Caco-2 (cell line): ENCODE measurements around the gene LRRC4C. TPM values are rescaled to one million over a fixed set of nuclear protein-coding genes. Genes with fewer than 3 reads are reported as not detected.

ENCODE experiments used
- BruUV-seq: library from RNA; stranded (reverse); fragments of 400-500 nt; replicated peaks from 2 replicates; lab custom pipeline; 2021; lab: Mats Ljungman, UMichigan
- CTCF ChIA-PET: fragments of 300-600 bp; sonication (Branson Sonifier 250); formaldehyde crosslinking; loops from one replicate; lab custom pipeline; 2022; ENCODE audit warnings: antibody characterized with exemption; lab: Charles Lee
- POLR2A ChIA-PET: fragments of 300-600 bp; sonication (Branson Sonifier 250); formaldehyde crosslinking; loops from one replicate; lab custom pipeline; 2022; ENCODE audit warnings: antibody characterized with exemption; lab: Charles Lee
- DNase-seq, 2 experiments: peaks; one replicate each; pipeline versions ENCODE4 v3.0.0 to v3.0.0-alpha.2; 2020 to 2022
- H3K27me3 ChIP-seq: replicated peaks from 2 replicates; pipeline ENCODE4 v1.6.0; 2011; ENCODE audit warnings: low read length; ENCODE audit not compliant: control insufficient read depth, insufficient read depth
- H3K36me3 ChIP-seq: 2 replicates; pipeline ENCODE4 v1.5.1; 2011; ENCODE audit warnings: low read length; ENCODE audit not compliant: control insufficient read depth, insufficient read depth
- H3K4me1 ChIP-seq: fragments of 250-450 bp; sonication (Bioruptor Pico); 2 replicates; pipeline ENCODE4 v1.5.1; 2020; ENCODE audit warnings: mild to moderate bottlenecking
- H3K4me3 ChIP-seq: 2 replicates; pipeline ENCODE4 v1.5.1; 2011; ENCODE audit warnings: low read depth, mild to moderate bottlenecking, control low read depth, low read length
- H3K9me3 ChIP-seq: fragments of 250-450 bp; sonication (Bioruptor Pico); 2 replicates; pipeline ENCODE4 v1.5.1; 2020; ENCODE audit warnings: mild to moderate bottlenecking, moderate library complexity
- H3K27ac Mint-ChIP-seq: one replicate; pipeline ENCODE4 v1.8.0; 2022; ENCODE audit warnings: mixed read lengths; ENCODE audit not compliant: unreplicated experiment
- H3K27me3 Mint-ChIP-seq: one replicate; pipeline ENCODE4 v1.8.0; 2022; ENCODE audit warnings: mixed read lengths; ENCODE audit not compliant: insufficient read depth, unreplicated experiment
- H3K36me3 Mint-ChIP-seq: one replicate; pipeline ENCODE4 v1.8.0; 2022; ENCODE audit warnings: mild to moderate bottlenecking, mixed read lengths; ENCODE audit not compliant: insufficient read depth, unreplicated experiment
- H3K4me1 Mint-ChIP-seq: one replicate; pipeline ENCODE4 v1.8.0; 2022; ENCODE audit warnings: low read depth, mixed read lengths; ENCODE audit not compliant: unreplicated experiment
- H3K4me3 Mint-ChIP-seq: one replicate; pipeline ENCODE4 v1.8.0; 2022; ENCODE audit warnings: mild to moderate bottlenecking, moderate library complexity, mixed read lengths; ENCODE audit not compliant: unreplicated experiment
- H3K9me3 Mint-ChIP-seq: one replicate; pipeline ENCODE4 v1.8.0; 2022; ENCODE audit warnings: mixed read lengths; ENCODE audit not compliant: unreplicated experiment
- intact Hi-C: fragments of 100-400 bp; cut with micrococcal nuclease; formaldehyde crosslinking; loops from one replicate; pipeline ENCODE4 v1.10.0; 2022; ENCODE audit not compliant: unreplicated experiment
- total RNA-seq: library from RNA; stranded (reverse); gene quantifications from 2 replicates; pipeline ENCODE4 v1.2.3, GENCODE V29; 2022
- TF ChIP-seq, protein P1 (sequence below), 2 experiments: fragments of 200-600 bp in 1 of 2; IDR thresholded peaks; 1 replicate in 1 of 2; 2 replicates in 1 of 2; pipeline versions ENCODE4 v1.5.1 to v1.8.0; 2011 to 2022; ENCODE audit warnings: antibody characterized with exemption in 1 of 2, control low read depth in 1 of 2, inconsistent platforms in 1 of 2, low read depth in 1 of 2, low read length in 1 of 2, mild to moderate bottlenecking in 1 of 2, moderate library complexity in 1 of 2; ENCODE audit not compliant: insufficient read depth in 1 of 2, severe bottlenecking in 1 of 2, unreplicated experiment in 1 of 2

Gene LRRC4C
- total RNA-seq, 1 experiment from 2014 or later = not detected

DNA sequence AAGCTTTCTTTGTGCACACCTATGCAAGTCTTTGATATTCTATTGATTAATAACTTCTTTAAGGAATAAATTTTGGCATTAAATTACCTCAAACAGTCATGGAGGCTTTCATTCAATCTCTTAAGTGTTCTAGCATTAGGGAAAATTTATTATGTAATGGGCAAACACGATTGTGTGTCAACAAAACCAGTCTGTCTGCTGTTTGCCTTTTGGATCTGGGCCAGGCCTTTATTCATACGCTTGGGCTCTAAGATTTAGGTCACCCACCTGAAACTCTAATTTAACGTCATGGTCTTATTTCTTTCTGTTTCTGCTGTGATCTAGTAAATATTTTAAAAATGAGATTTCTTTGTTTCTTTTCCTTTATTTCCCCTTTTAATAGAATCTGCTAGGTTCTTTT, 1270.6 kb downstream of the LRRC4C start:
- no peaks in the 10 kb centered on the region for H3K4me1 ChIP-seq
- Mint-ChIP-seq H3K27me3 (peaks cover 2% of the 10 kb centered on the region), H3K4me1 (no peaks in the 10 kb centered on the region), H3K36me3 (no peaks in the 10 kb centered on the region), H3K27ac (no peak overlapping the region), H3K9me3 (no peaks in the 10 kb centered on the region), H3K4me3 (no peak overlapping the region)
- H3K27me3 ChIP-seq = no peaks in the 10 kb centered on the region
- intact Hi-C loops = no loop called here
- ChIA-PET CTCF (no interaction called here), POLR2A (no interaction called here)
- DNase-seq = no peak
- H3K36me3 ChIP-seq = no peaks in the 10 kb centered on the region
- H3K4me3 ChIP-seq = no peak overlapping the region
- BruUV-seq = no TSS peak
- TF ChIP-seq, protein P1, sequence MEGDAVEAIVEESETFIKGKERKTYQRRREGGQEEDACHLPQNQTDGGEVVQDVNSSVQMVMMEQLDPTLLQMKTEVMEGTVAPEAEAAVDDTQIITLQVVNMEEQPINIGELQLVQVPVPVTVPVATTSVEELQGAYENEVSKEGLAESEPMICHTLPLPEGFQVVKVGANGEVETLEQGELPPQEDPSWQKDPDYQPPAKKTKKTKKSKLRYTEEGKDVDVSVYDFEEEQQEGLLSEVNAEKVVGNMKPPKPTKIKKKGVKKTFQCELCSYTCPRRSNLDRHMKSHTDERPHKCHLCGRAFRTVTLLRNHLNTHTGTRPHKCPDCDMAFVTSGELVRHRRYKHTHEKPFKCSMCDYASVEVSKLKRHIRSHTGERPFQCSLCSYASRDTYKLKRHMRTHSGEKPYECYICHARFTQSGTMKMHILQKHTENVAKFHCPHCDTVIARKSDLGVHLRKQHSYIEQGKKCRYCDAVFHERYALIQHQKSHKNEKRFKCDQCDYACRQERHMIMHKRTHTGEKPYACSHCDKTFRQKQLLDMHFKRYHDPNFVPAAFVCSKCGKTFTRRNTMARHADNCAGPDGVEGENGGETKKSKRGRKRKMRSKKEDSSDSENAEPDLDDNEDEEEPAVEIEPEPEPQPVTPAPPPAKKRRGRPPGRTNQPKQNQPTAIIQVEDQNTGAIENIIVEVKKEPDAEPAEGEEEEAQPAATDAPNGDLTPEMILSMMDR (IDR thresholded peaks at IDR 0.05; ENCODE audit: insufficient read depth in 1 of 2, low read depth in 1 of 2, low read length in 1 of 2, severe bottlenecking in 1 of 2, unreplicated experiment in 1 of 2) = no peak
- no peaks in the 10 kb centered on the region for H3K9me3 ChIP-seq

DNA sequence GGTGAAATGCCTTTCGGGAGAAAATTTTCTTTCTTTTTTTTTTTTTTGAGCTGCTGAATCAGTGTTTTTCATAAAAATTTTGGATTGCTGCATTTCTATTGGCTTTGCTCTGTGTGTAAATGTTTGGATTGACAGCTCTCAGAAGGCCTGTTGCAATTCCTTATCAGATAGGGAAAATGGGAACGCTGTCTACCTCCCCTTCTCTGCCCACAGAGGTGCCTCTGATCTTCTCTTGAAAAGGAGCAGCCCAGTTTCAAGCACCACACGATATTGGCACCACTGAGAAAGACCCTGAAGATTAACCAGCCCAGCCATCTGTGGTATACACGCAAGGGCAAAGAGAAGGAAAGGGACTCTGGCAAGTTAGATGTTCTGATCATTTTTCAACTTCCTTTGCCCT, 1272.2 kb downstream of the LRRC4C start:
- no peaks in the 10 kb centered on the region for H3K27me3 ChIP-seq
- Mint-ChIP-seq H3K36me3 (no peaks in the 10 kb centered on the region), H3K27ac (no peak overlapping the region), H3K4me1 (no peaks in the 10 kb centered on the region), H3K27me3 (peaks cover 4% of the 10 kb centered on the region), H3K4me3 (no peak overlapping the region), H3K9me3 (no peaks in the 10 kb centered on the region)
- no TSS peak for BruUV-seq
- intact Hi-C loops = no loop called here
- no peaks in the 10 kb centered on the region for H3K9me3 ChIP-seq
- CTCF ChIA-PET = no interaction called here
- no peaks in the 10 kb centered on the region for H3K4me1 ChIP-seq
- no peak for DNase-seq
- TF ChIP-seq, protein P1 (IDR thresholded peaks at IDR 0.05; ENCODE audit: insufficient read depth in 1 of 2, low read depth in 1 of 2, low read length in 1 of 2, severe bottlenecking in 1 of 2, unreplicated experiment in 1 of 2) = no peak
- H3K4me3 ChIP-seq = no peak overlapping the region
- POLR2A ChIA-PET = no interaction called here
- H3K36me3 ChIP-seq = no peaks in the 10 kb centered on the region

DNA sequence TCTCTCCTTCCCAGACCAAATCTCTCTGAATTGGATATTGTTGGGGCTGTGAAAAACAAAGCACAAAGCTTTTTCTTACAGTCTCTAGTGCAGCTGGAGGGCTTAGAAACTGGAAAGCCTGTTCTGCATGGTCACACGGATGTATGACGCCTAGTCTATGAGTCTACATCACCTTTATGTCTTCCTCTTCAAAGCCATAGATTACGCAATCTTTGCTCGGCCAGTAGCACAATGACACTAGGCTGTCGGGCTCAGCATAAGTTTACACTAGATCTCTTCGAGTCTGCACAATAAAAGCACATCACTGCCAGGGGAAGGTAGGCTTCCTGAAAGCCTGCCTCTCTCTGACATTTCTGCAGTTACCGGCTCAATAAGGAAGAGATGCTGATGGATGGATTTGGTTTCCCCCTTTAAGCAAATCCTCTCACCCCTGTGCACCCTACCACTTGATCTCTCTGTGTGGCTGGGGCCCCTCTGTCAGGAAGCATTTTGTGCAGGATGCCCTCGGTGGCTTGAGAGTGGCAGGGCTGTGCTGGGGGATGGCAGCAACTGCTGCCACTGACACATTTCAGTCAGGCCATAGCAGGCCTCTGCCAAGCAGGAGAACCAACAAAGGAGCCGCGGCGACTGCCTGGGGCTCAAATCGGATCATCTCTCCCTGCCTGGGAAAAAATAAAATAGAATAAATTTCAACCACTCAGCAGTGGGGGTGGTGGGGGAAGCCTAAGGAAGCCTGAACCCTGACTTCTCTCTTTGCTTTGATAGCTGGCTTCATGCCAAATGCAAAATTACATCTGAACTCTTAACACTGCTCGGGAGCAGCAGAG, 1272.8 kb downstream of the LRRC4C start:
- Mint-ChIP-seq H3K27ac (no peak overlapping the region), H3K4me1 (no peaks in the 10 kb centered on the region), H3K4me3 (no peak overlapping the region), H3K27me3 (peaks cover 4% of the 10 kb centered on the region), H3K36me3 (no peaks in the 10 kb centered on the region), H3K9me3 (no peaks in the 10 kb centered on the region)
- H3K27me3 ChIP-seq = no peaks in the 10 kb centered on the region
- no peak overlapping the region for H3K4me3 ChIP-seq
- ChIA-PET POLR2A (no interaction called here), CTCF (no interaction called here)
- BruUV-seq = no TSS peak
- H3K9me3 ChIP-seq = no peaks in the 10 kb centered on the region
- DNase-seq = no peak
- H3K36me3 ChIP-seq = no peaks in the 10 kb centered on the region
- TF ChIP-seq, protein P1 (IDR thresholded peaks at IDR 0.05; ENCODE audit: insufficient read depth in 1 of 2, low read depth in 1 of 2, low read length in 1 of 2, severe bottlenecking in 1 of 2, unreplicated experiment in 1 of 2) = no peak
- intact Hi-C loops = no loop called here
- no peaks in the 10 kb centered on the region for H3K4me1 ChIP-seq
